GM18858 (cell line): Measurements from ENCODE around the gene PAK2.
"Not testable (repeated sequence)": the region's sequence is repeated elsewhere in the genome, so short reads cannot be mapped to it uniquely, and the experiment has no call there.

ENCODE experiments used
- ATAC-seq: cut with Tn5 transposase; IDR thresholded peaks from one replicate; pipeline ENCODE4 v1.9.1; 2021; ENCODE audit not compliant: unreplicated experiment

Gene PAK2

DNA sequence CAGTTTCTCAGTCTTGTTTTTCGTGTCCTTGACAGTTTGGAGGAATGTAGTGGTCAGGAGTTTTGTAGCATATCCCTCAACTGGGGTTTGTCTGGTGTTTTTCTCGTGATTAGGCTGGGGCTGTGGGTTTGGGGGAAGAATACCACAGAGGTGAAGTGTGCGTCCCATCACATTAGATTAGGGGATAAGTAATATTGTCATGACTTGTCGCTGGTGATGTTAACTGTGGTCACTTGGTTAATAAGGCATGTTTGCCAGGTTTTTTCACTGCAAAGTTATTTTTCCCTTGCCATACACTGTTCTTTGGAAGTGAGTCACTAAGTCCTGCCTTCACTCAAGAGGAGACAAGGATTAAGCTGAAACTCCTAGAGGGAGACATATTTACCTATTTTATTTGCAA is 39.1 kb downstream of the PAK2 start:
- no peak for ATAC-seq

DNA sequence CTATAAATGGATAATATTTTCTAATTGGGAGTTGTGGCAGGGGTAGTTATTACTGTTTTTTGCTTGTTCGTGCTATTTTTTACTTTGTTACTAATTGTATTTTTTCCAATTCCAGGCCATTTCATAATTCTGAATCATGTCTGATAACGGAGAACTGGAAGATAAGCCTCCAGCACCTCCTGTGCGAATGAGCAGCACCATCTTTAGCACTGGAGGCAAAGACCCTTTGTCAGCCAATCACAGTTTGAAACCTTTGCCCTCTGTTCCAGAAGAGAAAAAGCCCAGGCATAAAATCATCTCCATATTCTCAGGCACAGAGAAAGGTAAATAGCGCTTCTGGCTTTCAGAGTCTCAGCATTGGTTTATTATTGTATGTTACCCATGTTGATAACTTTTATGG is 42.9 kb downstream of the PAK2 start:
- ATAC-seq = no peak

DNA sequence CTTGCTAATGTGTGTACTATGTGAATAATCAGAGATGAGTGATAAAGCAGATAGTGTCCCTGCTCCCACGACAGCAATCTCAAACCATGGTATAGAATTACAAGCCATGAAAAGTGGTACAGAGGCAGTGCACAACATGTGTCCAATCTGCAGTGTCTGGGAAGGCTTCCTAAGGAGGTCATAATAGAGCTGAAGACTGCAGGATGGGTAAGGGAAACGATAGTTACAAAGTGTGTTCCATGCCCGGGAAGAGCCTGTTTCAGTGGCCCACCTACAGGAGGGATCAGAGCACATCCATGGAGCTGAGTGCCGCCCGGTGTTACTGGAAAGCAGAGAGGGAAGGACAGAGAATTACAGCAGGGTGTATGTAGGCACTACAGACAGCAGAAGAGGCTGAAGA is 48.9 kb downstream of the PAK2 start:
- ATAC-seq = no peak

DNA sequence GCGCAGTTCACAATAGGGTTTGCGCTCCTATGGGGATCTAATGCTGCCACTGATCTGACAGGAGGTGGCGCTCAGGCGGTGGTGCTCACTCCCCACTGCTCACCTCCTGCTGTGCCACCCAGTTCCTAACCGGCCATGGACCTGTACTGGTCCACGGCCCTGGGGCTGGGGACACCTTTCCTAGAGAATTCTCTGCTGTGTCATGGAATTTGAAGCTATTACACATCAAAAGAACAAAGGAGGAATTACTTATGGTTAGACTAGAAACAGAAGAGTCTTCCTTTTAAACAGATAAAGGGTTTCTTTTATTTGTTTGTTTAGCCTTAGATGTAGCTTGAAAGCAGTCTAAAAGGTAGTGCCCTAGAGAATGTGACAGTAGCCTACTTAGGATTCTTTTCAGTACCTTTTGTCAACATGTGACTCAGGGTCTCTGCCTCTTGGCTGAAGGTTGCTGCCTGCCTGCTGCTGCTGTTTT is 50.3 kb downstream of the PAK2 start:
- no peak for ATAC-seq

DNA sequence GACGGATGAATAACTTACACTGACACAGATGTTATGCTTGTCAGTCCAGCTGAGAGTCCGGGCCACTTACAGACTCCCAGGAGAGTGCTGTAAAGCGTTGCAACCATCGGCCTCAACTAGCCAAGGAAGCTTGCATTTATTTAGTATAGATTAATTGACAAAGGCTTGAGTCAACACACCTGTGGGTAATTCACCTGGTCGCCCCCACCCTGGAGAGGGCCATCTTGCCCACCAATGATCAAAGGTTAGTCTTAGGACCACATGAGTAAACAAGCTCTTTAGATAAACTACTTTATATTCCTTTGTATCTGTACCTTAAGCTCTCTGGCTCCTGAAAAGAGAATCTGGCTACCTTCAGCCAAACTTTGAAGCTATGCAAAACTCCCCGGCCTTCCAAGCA is 51.0 kb downstream of the PAK2 start:
- ATAC-seq = no peak

DNA sequence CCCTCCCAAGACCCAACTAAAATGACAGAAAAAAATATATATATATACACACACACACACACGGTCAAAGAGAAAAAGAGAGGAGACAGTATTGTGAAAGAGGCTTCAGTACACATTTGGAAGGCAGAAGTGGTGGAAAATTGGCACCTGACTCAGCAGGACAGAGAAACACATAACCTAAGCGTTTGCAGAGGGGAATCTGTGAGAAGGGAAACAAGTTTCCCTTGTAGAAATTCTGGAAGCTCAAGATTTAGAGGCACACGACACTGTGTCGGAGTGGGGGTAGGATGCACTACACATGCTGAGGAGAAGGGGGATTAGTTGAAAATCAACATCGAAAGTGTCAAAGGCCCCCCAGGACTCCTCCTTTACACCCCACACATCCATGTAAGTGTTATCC is 53.1 kb downstream of the PAK2 start:
- no peak for ATAC-seq

DNA sequence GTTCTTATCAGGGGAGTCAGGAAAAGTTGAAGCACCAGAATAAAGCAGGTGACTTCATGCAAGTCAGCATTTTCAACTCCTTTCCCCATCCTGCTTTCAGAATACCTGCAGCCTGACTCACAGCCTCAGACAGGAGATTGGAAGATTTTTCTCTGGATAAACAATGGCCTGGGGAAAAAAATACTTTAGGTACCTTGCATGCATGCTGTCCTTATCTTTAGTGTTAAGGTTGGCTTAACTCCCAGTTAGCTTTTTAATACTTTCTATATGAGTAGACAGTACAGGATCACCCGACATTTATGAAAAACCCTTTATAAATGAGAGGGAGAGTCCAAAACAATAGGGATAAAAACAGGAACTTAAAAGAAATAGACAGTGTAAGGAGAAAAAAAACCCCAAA is 53.6 kb downstream of the PAK2 start:
- ATAC-seq = no peak

DNA sequence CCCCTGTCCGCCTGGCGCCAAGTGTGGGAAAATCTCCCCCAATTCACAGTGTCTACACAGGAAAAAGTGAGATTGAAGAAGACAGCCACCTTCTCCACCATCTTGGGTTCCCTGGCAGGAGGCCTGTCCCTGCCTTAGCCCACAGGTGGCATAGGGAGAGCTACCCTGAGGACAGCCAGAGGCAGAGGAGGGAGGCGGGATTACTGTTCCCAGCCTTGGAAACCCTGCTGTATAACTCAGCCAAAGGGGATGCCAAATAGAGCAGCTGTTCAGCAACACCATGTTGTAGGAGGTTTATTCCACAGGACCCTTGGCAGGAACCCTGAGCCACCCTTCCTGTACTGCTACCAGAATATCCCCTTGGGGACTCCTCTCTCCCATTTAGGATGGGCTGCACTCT is 54.8 kb downstream of the PAK2 start:
- ATAC-seq = no peak

DNA sequence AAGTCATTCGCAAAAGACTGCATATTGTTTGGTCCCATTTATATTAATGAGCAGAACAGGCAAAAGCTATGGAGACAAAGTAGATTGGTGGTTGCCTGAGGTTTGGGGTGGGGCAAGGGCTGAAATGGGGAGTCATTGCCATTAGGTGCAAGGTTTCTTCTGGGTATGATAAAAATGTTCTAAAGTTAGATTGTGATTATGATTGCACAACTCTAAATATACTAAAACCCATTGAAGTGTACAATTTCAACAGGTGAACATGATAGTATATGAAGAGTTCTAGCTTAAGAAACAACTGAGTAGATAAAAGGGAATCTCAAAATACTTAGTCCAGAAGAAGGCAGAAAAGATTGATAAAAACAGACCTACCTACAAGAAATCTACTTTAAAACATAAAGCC is 56.7 kb downstream of the PAK2 start:
- no peak for ATAC-seq

DNA sequence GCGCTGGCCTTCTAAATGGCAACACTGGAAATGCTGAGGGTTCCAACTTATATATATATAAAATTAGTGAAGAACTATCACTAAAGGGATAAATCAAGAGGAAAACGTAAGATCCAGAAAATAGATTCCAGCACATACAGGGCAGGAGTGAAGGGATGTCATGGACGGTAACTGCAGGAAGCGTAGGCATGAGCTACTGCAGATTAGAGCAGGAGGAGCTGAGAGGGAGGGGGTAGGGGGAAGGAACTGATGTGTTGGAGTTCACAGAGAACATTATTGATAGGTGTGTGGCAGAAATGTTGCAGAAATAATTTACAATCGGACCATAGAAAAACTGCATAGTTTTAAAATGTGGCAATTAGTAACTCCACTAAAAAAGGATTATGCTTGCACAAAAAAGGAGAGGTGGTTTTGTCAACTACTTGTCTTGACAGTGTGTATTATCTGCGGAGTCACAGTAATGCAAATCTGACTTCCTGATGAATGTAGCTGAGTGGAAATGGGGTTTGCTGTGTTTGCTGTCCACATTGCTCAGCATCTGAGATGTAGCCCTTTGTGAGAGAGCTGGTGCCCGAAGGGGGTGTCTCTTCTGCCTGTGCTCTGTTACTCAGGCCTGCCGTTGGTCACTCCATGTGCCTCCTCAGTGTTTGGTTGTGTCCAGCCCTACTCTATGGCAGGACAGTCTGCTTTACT is 61.2 kb downstream of the PAK2 start:
- ATAC-seq = no peak

DNA sequence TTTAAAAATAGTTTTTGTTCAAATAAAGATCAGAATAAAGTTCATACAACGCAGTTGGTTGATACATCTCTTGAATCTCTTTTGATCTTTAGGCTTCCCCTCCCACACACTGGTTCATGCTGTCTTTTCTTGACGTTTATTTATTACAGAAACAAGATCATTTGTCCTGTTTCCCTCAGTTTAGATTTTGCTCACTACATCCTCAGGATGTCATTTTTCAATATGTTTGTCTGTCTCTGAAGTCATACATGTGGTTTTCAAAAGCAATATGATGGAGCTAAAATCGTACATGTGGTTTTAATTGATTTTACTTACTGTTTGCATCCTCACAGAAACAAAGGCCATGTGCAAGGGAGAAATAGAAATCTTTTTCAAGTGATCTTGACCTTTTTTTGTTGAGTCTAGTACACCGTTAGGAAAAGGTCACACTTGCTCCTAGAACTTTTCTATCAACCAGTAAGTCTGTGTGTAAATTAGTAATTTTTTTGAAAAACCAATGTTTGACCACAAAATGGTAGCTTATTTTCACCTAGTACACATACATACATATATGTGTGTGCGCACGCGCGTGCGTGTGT is 64.3 kb downstream of the PAK2 start:
- no peak for ATAC-seq

DNA sequence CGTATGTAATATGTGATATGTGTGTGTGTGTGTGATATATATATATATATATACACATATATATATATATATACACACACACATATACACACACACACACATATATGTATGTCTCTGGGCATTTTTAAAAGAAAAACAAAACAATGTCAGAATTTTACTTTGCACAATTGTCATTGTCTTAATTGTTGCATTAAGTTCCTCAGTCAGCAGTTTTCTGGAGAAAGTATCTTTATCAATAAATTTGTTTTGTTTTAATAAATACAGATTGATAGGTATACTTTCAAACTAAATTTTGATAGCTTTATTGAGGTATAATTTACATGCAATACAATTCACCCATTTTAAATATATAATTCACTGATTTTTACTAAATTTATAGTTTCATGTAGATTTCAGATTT is 65.1 kb downstream of the PAK2 start:
- no peak for ATAC-seq

DNA sequence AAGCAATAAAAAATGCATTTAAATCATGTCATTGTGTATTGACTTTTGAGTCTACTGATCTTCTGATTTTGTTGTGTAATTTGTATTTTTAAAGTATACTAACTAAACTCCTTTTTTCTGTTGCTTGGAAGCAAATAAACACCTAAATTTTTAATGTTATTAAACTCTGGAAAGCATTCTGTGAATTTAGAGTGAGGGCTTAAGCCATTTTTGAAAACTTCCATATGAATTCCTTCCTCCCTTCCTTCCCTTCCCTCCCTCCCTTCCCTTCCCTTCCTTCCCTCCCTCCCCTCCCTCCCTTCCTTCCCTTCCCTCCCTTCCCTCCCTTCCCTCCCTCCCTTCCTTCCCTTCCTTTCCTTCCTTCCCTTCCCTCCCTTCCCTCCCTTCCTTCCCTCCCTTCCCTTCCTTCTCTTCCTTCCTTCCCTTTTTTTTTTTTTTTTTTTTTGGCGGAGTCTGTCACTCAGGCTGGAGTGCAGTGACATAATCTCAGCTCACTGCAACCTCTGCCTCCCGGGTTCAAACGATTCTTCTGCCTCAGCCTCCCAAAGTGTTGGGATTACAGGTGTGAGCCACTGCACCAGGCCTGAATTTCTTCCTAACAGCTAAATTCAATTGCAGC is 71.4 kb downstream of the PAK2 start:
- ATAC-seq = no peak

DNA sequence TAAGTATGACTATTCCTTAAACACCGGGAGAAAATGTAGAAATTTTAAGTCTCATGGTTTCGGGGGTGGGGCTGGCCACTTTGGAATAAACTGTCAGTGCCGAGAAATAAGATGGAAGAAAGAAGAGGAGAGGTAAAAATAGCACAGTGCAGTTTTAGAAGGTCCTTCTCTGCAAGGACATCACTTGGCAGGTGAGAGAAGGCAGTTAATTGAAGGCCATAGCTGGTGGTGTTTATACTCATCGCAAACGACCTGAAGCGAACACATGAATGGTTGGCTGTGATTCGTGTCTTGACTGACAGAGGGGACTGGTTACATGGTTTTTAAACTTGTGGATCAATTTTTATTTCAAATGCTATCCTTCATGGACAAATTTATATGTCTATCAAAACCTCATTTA is 73.2 kb downstream of the PAK2 start:
- ATAC-seq = no peak

DNA sequence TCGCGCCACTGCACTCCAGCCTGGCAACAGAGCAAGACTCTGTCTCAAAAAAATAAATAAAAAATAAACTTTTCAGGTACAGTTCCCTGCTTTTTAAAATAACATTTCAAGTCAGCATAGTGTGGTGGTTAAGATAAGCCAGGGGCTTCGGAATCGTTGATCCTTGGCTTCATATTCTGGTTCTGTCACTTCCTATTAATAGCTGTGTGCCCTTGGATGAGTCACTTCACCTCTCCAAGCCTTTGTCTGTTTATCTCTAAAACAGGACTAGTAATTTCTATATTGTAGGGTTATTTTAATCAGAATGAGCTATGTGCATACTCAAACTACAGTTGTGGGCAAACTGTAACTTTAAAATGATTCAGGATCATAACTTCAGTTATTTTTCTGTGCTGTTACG is 74.2 kb downstream of the PAK2 start:
- no peak for ATAC-seq

DNA sequence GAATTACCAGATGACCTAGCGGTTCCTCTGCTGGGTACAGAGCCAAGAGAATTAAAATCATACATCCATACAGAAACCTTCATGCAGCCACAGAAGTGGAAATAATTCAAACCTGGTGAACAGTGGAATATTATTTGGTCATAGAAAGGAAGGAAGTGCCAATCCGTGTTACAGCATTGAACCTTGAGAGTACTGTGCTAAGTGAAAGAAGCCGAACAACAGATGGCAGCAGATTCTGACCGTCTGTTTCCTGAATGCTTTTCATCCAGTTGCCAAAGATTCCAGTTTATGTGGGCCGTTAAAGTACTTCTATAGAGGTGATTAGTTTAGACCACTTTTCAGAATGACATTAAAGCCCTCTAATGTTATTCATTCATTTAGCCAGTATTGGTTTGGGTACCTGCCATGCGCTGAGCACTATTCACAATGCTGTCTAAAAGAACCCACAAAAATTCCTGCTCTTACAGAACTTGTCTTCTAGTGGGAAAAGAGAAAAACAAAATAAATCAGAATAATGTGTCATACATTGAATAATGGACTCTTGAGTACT is 82.2 kb downstream of the PAK2 start:
- no peak for ATAC-seq

DNA sequence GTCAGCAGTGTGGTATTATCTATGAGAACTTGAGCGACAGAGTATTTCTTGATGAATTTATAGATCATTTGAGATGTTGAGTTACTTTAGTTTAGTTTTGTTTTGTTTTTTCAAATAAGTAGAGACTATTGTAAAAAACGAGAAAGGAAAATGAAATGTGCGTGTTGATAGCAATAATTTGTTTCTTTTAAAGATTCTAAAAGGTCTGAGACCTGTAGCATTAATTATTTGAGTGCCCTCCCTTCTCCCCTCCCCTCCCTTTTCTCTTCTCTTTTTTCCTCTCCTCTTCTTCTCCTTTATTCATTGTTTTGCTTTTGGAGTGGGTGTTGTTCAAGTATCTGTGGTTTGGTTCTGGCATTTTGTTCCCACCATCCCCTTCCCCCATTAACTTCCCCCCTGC is 90.0 kb downstream of the PAK2 start:
- not testable (repeated sequence) for ATAC-seq

DNA sequence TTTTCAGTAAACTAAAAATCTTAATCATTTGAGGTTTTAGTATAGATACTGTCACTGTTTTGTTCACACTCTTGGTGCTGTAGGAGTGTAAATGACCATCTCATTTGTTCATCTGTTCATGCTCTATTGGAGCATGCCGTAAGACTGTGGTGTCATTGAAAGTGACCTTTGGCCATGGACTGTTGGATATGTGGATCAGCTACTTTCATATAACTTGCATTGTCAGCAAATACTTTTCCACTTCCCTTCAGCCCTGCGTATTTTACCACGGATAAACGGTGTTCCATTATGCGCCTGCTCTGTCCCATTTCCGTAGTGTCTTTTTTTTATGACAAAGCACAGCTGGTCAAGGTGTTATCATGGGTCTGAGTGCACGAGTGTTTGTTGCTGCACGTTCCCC is 95.4 kb downstream of the PAK2 start:
- ATAC-seq = no peak

DNA sequence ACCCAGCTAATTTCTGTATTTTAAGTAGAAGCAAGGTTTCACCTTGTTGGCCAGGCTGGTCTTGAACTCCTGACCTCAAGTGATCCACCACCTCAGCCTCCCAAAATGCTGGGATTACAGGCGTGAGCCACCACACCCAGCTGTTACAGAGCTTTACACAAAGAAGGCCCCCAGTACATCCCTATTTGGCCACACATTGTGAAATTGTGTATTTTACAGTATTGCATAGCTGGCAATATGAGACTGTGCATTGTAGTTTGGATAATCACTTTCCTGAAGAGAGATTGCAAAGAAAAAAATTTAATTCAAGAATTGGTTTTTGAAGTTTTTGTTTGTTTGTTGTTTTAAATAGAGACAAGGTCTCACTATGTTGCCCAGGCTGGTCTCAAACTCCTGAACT is 97.0 kb downstream of the PAK2 start:
- ATAC-seq = not testable (repeated sequence)

DNA sequence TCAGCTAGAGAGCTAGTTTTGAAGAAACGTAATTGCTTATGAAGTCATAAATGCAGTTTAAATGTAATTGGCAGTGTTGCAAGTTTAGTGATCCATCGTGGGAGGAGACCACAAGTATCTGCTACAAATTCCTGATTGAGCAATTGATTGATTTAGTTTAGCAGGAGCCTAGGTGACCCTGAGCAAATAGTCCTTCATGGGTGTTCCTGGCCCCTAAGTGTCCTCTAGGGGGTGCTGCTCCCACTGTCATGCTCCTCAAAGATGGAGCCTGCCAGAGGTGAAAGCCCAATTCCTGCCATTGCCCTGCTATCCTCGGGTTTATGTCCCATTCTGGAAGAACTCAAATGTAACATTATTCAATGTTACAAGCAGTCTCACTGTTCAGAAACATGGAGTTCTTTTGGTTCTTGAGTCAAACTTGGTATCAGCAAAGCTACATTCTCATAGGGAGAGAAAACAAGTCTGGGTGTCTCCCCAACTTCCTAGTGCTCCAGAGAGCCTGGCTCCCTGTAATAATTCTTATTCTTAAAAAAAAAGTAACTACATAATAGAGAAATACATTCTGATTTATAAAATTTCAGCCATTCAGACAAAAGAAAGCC is 98.3 kb downstream of the PAK2 start:
- ATAC-seq = no peak

DNA sequence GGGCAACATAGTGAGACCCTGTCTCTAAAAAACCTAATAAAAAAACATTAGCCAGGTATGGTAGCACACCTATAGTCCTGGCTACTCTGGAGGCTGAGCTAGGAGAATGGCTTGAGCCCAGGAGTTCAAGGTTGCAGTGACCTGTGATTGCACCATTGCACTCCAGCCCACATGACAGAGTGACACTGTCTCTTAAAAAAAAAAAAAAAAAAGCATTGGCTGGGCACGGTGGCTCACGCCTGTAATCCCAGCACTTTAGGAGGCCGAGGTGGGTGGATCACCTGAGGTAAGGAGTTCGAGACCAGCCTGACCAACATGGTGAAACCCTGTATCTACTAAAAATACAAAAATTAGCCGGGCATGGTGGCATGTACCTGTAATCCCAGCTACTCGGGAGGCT is 99.7 kb downstream of the PAK2 start:
- ATAC-seq = not testable (repeated sequence)
